ENCODE measurements around the gene CEP72. TPM values are rescaled to one million over a fixed set of nuclear protein-coding genes. Genes with fewer than 3 reads are reported as not detected.
A peak's percentile ranks its signal among the peaks of the same experiment; 100 is the strongest.
"Not testable (repeated sequence)": the region's sequence is repeated elsewhere in the genome, so short reads cannot be mapped to it uniquely, and the experiment has no call there.

The CEP72 gene
- total RNA-seq, 2 donors from 2014 or later = 24.8 to 44.2 TPM

DNA sequence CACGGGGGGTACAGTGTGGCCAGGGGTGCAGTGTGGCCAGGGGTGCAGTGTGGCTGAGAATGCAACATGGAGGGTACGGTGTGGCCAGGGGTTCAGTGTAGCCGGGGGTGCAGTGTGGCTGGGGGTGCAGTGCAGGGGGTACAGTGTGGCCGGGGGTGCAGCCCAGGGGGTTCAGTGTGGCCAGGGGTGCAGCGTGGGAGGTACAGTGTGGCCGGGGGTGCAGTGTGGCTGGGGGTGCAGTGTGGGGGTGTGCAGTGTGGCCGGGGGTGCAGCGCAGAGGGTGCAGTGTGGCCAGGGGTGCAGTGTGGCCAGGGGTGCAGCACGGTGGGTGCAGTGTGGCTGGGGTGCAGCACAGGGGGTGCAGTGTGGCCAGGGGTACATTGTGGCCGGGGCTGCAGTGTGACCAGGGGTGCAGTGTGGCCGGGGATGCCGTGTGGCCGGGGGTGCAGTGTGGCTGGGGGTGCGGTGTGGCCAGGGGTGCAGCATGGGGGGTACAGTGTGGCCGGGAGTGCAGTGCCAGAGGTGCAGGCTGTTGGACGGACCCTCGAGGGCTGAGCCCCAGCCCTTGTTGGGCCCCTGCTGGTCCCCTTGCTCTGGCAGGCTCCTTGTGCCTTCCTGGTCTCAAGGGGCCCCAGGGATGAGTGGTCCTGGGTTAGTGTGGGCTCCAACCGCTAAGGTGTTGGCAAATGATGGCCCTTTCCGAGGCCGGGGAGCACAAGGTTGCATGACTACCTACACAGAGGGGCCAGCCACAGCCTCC is 63.2 kb downstream of the CEP72 start:
- no peaks in the 10 kb centered on the region for H3K9me3 Mint-ChIP-seq
- H3K27ac Mint-ChIP-seq = no peak overlapping the region
- no peaks in the 10 kb centered on the region for H3K36me3 Mint-ChIP-seq
- peak in 1 of 2 donors; percentile 30 for DNase-seq (ENCODE audit: low spot score in 2 of 2)
- ATAC-seq = no peak

DNA sequence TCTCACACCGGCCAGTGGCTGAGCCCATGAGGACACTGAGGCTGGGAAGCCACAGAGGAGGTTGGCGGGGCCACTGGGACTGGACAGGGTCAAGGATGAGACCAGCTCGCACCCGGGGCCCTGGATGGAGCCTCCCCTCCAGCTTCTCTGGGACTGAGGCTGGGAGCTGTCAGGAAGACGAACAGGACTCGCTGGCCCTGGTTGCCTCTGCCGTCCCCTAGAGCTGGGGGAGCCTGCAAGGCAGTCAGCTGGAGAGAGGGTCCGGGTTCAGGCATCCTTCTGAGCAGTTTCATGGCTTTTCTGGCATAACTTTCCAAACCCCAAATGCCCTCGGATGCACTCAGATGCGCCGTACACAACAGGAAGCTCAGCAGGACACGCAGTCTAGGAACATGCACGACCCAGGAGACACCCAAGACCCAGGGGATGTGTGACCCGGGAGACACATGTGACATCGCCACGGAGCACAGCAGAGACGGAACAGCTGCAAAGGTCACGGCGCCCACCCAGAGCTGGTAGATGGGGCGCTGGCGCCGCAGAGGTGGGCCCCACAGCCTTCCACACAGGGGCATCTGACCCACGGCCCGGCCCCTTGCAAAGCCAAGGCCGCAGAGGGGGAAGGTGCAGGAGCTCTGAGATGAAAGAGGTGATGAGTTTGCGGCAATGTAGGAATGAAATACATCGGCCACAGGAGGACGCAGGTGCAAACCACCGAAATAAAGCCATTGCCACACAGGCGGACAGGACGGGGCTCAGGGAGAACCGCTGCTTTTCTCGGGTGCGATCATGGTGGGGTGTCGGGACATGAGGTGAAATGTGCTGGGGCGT is 63.9 kb downstream of the CEP72 start:
- DNase-seq (ENCODE audit: low spot score in 2 of 2) (peak in 1 of 2 donors; percentile 40), ATAC-seq (no peak)
- H3K9me3 Mint-ChIP-seq = no peaks in the 10 kb centered on the region
- no peaks in the 10 kb centered on the region for H3K36me3 Mint-ChIP-seq
- no peak overlapping the region for H3K27ac Mint-ChIP-seq

DNA sequence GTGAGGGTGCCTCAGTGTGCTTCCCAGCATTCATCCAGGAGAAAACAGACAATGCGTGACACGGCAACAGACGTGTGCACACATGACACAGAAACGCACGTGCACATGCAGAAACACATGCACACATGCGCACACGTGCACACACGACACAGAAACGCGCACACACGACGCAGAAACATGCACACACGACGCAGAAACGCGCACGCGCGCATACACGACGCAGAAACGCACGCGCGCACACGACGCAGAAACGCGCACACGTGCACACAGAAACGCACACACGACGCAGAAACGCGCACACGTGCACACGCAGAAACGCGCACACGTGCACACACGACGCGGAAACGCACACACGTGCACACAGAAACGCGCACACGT is 64.5 kb downstream of the CEP72 start:
- no peak for DNase-seq (ENCODE audit: low spot score in 2 of 2)
- H3K9me3 Mint-ChIP-seq = no peaks in the 10 kb centered on the region
- no peaks in the 10 kb centered on the region for H3K36me3 Mint-ChIP-seq
- H3K27ac Mint-ChIP-seq = no peak overlapping the region
- ATAC-seq = no peak

GRCh38 chr5:677131-678101 is 65.3 kb downstream of the CEP72 start:
- DNase-seq (ENCODE audit: low spot score in 2 of 2) = peak in 1 of 2 donors; percentile 48
- H3K27ac Mint-ChIP-seq = no peak overlapping the region
- no peaks in the 10 kb centered on the region for H3K9me3 Mint-ChIP-seq
- H3K36me3 Mint-ChIP-seq = no peaks in the 10 kb centered on the region
- ATAC-seq = no peak

DNA sequence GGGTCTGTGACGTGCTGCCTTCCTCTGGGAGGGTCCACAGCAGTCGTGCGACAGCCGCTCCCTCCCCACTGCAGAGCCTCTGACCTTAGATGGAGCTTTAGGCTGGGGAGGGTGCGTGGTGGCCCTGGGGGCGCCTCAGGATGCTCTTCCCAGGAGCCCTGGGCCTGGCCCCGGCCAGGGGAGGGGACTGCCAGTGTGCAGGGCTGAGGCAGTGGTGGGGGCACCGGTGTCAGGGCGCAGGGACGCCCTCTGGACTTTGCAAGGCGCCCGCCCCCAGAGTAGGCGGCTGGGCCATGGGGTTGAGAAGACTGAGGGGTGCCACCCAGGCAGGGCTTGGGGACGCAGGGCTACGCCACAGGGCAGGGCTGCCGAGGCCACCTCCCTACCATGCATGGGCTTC is 66.4 kb downstream of the CEP72 start:
- H3K27ac Mint-ChIP-seq = not testable (repeated sequence)

GRCh38 chr5:679166-679895 is 67.2 kb downstream of the CEP72 start:
- not testable (repeated sequence) for H3K36me3 Mint-ChIP-seq, ATAC-seq, H3K9me3 Mint-ChIP-seq, H3K27ac Mint-ChIP-seq
- peak in 1 of 2 donors; percentile 26 for DNase-seq (ENCODE audit: low spot score in 2 of 2)

More for the DNA sequence above, 66.4 kb downstream of the CEP72 start:
- not testable (repeated sequence) for H3K9me3 Mint-ChIP-seq, ATAC-seq, H3K36me3 Mint-ChIP-seq
- peak in 1 of 2 donors; percentile 37 for DNase-seq (ENCODE audit: low spot score in 2 of 2)

DNA sequence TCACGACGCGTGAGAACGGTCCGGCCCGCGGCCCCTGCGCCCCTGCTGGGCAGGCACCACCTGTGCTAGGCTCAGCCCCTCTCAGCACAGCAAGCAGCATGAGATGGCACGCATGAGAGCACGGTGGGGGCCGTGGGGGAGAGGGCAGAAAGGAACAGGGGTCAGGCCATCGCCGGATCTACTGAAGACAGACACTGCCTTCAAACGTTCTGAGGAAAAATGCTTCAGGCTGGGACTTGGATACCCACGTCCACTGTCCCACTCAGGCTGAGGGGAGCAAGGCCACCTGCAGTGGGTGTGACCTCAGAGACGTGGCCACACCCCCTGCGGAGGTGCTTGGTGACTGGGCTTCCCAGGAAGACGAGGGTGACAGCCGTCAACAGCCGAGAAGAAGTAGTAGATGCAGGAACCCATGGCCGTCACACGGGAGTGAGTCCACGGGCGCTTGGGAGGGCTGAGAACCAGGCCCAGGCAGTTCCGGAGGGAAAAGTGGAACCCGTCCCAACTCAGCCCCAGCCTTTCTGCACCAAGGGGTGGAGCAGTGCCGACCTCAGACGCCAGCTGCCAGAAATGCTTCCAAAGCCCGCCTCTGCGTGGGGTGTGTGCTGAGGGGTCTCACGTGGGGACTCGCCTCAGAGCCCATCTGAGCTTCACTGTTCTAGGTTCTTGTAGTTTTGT is 68.1 kb downstream of the CEP72 start:
- ATAC-seq; H3K36me3 Mint-ChIP-seq; H3K27ac Mint-ChIP-seq; DNase-seq (ENCODE audit: low spot score in 2 of 2); H3K9me3 Mint-ChIP-seq: not testable (repeated sequence)

DNA sequence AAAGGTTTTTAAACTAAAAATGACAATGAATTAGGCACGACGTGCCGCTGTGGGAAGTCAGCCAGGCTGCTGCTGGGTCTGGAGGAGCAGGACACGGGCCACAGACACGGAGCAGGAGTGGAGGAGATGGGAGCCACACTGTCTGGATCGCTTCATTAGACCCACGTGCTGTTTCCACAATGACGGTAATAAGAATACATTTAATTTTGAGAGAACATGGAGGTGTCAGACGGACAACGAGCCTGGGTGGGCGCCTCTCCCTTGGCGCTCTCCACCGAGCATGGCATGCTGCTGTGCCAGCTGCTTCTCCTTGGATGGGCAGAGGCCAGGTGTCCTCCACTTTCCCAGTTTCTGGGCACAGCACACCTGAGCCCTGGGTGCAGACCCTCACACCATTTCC is 68.7 kb downstream of the CEP72 start:
- not testable (repeated sequence) for H3K36me3 Mint-ChIP-seq, H3K27ac Mint-ChIP-seq, ATAC-seq, H3K9me3 Mint-ChIP-seq
- peak in 1 of 2 donors; percentile 41 for DNase-seq (ENCODE audit: low spot score in 2 of 2)

DNA sequence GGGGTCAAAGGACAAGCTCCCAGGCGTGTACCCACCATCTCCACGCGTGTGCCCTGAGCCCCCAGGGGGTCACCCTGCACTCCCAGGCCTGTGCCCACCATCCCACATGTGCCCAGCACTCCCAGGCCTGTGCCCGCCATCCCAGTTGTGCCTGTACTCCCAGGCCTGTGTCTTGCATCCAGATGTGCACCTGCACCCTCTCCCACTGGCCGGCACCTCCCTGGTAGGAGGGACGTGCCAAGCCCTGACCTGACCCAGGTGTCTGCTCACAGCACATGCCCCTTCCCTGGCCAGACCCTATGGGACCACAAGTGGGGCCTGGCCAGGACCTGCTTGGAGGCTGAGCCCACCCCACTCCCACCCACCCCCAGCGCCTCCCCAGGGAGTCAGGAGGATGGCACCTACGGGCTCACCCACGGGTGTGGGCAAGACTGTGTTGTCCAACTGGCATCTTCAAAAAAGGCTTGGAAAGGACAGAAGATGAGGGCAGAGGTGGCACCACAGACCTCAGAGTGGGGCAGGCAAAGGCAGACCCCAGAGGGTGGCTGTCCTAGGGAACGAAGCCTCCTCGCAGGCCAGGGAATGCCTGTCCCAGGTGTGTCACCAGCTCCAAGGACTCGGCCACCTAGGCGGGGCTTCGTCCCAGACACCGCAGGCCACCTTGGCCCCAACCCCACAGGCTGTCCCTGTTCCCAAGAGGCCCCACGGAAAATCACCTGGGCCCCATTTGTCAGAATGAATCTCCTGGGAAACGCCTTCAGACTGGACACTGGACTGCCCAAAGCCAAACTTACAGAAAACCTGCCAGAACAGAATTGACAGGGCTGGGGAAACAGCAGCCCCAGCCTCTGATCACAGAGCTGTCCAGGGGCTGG is 69.4 kb downstream of the CEP72 start:
- not testable (repeated sequence) for H3K27ac Mint-ChIP-seq, H3K36me3 Mint-ChIP-seq, H3K9me3 Mint-ChIP-seq
- peak in 1 of 2 donors; percentile 2 for ATAC-seq
- DNase-seq (ENCODE audit: low spot score in 2 of 2) = peak in 1 of 2 donors; percentile 25

DNA sequence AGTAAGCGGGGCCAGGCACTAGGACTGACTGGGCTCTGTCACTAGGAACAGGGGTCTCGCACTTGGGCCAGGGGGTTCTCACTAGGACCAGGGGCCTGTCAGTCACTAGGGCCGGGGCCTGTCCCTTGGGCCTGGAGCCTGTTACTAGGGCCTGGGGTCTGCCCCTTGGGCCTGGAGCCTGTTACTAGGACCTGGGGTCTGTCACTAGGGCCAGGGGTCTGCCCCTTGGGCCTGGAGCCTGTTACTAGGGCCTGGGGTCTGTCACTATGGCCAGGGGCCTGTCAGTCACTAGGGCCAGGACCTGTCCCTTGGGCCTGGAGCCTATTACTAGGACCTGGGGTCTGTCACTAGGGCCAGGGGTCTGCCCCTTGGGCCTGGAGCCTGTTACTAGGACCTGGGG is 70.1 kb downstream of the CEP72 start:
- ATAC-seq, H3K27ac Mint-ChIP-seq, H3K9me3 Mint-ChIP-seq, H3K36me3 Mint-ChIP-seq: not testable (repeated sequence)
- DNase-seq (ENCODE audit: low spot score in 2 of 2) = peak in 1 of 2 donors; percentile 41

DNA sequence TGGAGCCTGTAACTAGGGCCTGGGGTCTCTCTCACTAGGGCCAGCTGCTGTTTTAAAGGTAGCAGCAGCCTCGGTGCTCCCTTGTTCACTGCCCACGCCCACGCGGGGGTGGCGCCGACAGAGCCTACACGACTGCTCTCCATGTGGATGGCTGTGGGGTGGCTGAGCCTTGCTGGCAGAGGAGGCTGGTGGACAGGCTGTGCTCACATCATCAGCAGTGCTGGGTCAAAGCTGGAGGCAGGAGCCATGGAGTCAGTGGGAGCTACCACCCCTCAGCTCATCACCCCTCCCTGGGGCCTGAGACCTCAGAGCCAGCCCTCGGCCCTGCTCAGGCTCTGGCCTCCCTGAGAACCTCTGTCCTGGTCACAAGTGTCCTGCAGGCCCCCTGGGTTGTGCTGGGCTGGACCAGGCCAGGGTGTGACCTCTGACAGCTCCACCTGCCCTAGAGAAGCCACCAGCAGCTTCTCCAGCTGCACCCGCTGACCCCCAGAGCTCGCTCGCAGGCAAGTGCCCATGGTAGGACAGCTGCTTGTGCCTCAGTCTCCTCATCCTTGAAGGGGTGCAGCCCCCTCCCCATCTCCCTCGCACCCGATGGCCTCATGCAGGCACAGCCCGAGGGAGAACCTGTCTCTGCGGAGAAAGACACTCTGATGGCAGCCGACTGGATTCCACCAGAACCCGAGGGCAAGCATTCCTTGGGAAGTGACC is 70.7 kb downstream of the CEP72 start:
- not testable (repeated sequence) for H3K36me3 Mint-ChIP-seq; DNase-seq (ENCODE audit: low spot score in 2 of 2); ATAC-seq; H3K27ac Mint-ChIP-seq; H3K9me3 Mint-ChIP-seq

GRCh38 chr5:683551-684481 is 71.7 kb downstream of the CEP72 start:
- Mint-ChIP-seq H3K36me3 (no peaks in the 10 kb centered on the region), H3K9me3 (no peaks in the 10 kb centered on the region), H3K27ac (no peak overlapping the region)
- ATAC-seq (no peak), DNase-seq (ENCODE audit: low spot score in 2 of 2) (peak in 1 of 2 donors; percentile 45)

- ATAC-seq (no peak), DNase-seq (ENCODE audit: low spot score in 2 of 2) (peak in 1 of 2 donors; percentile 44)
- no peaks in the 10 kb centered on the region for H3K36me3 Mint-ChIP-seq
- no peak overlapping the region for H3K27ac Mint-ChIP-seq
- no peaks in the 10 kb centered on the region for H3K9me3 Mint-ChIP-seq
Observed at GRCh38 chr5:684751-685216, 72.6 kb downstream of the CEP72 start.

Data from activated naive CD4-positive, alpha-beta T cell treated with anti-CD3 and anti-CD28 coated beads, Interleukin-2, amount 50 U/mL, for 72 hours (primary cell).